Measurements from ENCODE around the gene ARL3. TPM values are rescaled to one million over a fixed set of nuclear protein-coding genes. Genes with fewer than 3 reads are reported as not detected.

Gene ARL3, protein sequence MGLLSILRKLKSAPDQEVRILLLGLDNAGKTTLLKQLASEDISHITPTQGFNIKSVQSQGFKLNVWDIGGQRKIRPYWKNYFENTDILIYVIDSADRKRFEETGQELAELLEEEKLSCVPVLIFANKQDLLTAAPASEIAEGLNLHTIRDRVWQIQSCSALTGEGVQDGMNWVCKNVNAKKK
- 5.0 TPM in 2 replicates for total RNA-seq

GRCh38 chr10:102713814-102714620 is at the start of gene ARL3:
TSS of gene ARL3 (minus strand) at chr10:102714397. CDS start at chr10:102714275, 122 bp downstream.

GRCh38 chr10:102743588-102744373 is 29.6 kb upstream of the ARL3 start, which contains the start of gene WBP1L:
TSS of gene WBP1L (plus strand) at chr10:102743948. CDS start at chr10:102744054, 106 bp downstream.

DNA sequence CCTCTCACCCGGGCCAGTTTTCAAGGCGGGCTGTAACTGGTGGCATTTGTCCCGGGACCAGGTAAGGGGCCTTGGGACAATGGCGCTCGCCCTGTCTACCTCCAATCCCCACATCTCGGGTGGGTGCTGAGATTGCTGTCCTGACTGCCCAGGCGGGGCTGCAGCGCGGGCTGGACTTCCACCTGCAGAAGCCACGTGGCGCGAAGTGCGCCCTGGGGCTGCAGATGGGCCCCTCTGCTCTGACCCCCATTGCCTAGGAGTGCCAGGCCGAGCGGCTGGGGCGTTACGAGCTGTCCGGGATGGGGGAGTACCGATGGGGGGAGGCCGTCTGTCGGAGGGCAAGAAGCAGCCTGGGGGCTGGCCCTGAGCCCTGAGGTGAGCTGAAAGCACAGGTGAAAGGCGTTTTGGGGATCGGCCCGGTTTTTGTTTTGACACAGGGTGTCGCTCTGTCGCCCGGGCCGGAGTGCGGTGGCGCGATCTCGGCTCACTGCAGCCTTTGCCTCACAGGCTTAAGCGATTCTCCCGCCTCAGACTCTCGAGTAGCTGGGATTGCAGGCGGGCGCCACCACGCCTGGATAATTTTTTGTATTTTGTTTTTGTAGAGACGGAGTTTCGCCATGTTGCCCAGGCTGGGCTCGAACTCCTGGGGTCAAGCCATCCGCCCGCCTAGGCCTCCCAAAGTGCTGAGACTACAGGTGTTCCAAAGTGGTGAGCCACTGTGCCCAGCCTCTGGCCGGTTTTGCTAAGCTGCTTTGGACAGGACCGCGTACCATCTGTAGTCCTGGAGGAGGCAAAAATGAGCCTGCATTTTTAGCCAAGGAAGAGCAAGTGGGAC is 641 bp upstream of the ARL3 start, which contains the start of gene SFXN2:
Gene SFXN2 (plus strand): TSS at position 16 of the 835 bp plus-strand sequence. CDS start 12,001 bp downstream, outside the sequence.

GRCh38 chr10:102644066-102644645 is 70.0 kb downstream of the ARL3 start, which contains the start of gene TRIM8:
TSS of gene TRIM8 (plus strand) at chr10:102644479. CDS start at chr10:102644618, 139 bp downstream.

Other genes with a start within 250 kb of the ARL3 start
- 115 and 139 TPM in 2 replicates for gene ACTR1A, start 211.7 kb downstream of the ARL3 start, total RNA-seq
- gene SUFU, start 210.4 kb downstream of the ARL3 start, total RNA-seq, result 3.0 and 3.7 TPM in 2 replicates
- gene TRIM8, start 69.9 kb downstream of the ARL3 start, total RNA-seq, result 101 and 104 TPM in 2 replicates
- gene SFXN2, start 239 bp upstream of the ARL3 start, total RNA-seq, result 4.3 and 4.7 TPM in 2 replicates
- gene WBP1L, start 29.6 kb upstream of the ARL3 start, total RNA-seq, result 106 and 113 TPM in 2 replicates
- gene CYP17A1, start 123.0 kb upstream of the ARL3 start, total RNA-seq, result 0.16 TPM in 1 of 2 replicates, not detected in the other
- gene BORCS7, start 139.9 kb upstream of the ARL3 start, total RNA-seq, result 21.1 and 25.3 TPM in 2 replicates
- 9.9 and 14.6 TPM in 2 replicates for gene AS3MT, start 155.1 kb upstream of the ARL3 start, total RNA-seq
- gene CNNM2, start 203.9 kb upstream of the ARL3 start, total RNA-seq, result 9.8 and 10.5 TPM in 2 replicates

All from hair follicle dermal papilla cell (primary cell).